Measurements from ENCODE around the gene WDR44. TPM values are rescaled to one million over a fixed set of nuclear protein-coding genes. Genes with fewer than 3 reads are reported as not detected.

The WDR44 gene
- total and polyA plus RNA-seq, 5 donors from 2014 or later = 6.4 to 23.5 (median 7.4) TPM

- ATAC-seq (ENCODE audit: low read depth in 2 of 2) = no peak
- H3K4me1 ChIP-seq (ENCODE audit: control insufficient read depth, insufficient read depth, low read length, poor library complexity, severe bottlenecking) = peaks cover 26% of the 10 kb centered on the region
- H3K4me3 ChIP-seq (ENCODE audit: low read depth, low read length) = peak overlapping the region; percentile 53
- no peak overlapping the region for H3K27ac Mint-ChIP-seq
- no peaks in the 10 kb centered on the region for H3K36me3 ChIP-seq (ENCODE audit: control insufficient read depth, insufficient read depth, low read length)
- no peak for DNase-seq
- no peak overlapping the region for H3K27ac ChIP-seq (ENCODE audit: insufficient read depth, low read length, poor library complexity, severe bottlenecking)
- H3K4me3 Mint-ChIP-seq = peak overlapping the region in 3 of 4 donors; percentile 48 to 83 (median 70)
- H3K9me3 Mint-ChIP-seq = peaks cover 0 to 2% (median 0%) of the 10 kb centered on the region in 7 donors
- no peaks in the 10 kb centered on the region for H3K36me3 Mint-ChIP-seq
- H3K27me3 Mint-ChIP-seq = peaks cover 5% of the 10 kb centered on the region
- H3K27me3 ChIP-seq (ENCODE audit: control insufficient read depth, insufficient read depth, low read length) = no peaks in the 10 kb centered on the region
- peaks cover 23 to 63% (median 41%) of the 10 kb centered on the region in 4 donors for H3K4me1 Mint-ChIP-seq
- H3K9me3 ChIP-seq (ENCODE audit: control insufficient read depth in 2 of 2, low read length in 2 of 2) = no peaks in the 10 kb centered on the region
Measured at GRCh38 chrX:118350706-118351105, 4.8 kb downstream of the WDR44 start.

GRCh38 chrX:118352566-118352965 lies 6.7 kb downstream of the WDR44 start:
- Mint-ChIP-seq H3K4me3 (peak overlapping the region; percentile 3 to 82 (median 48)), H3K27ac (peak overlapping the region in 2 of 3 donors; percentile 42 to 56), H3K36me3 (no peaks in the 10 kb centered on the region), H3K9me3 (peaks cover 0 to 2% (median 0%) of the 10 kb centered on the region in 7 donors), H3K4me1 (peaks cover 23 to 67% (median 39%) of the 10 kb centered on the region in 4 donors), H3K27me3 (no peaks in the 10 kb centered on the region)
- Histone ChIP-seq H3K27ac (ENCODE audit: insufficient read depth, low read length, poor library complexity, severe bottlenecking) (peak overlapping the region; percentile 68), H3K36me3 (ENCODE audit: control insufficient read depth, insufficient read depth, low read length) (no peaks in the 10 kb centered on the region), H3K27me3 (ENCODE audit: control insufficient read depth, insufficient read depth, low read length) (no peaks in the 10 kb centered on the region), H3K4me3 (ENCODE audit: low read depth, low read length) (peak overlapping the region; percentile 43), H3K9me3 (ENCODE audit: control insufficient read depth in 2 of 2, low read length in 2 of 2) (no peaks in the 10 kb centered on the region), H3K4me1 (ENCODE audit: control insufficient read depth, insufficient read depth, low read length, poor library complexity, severe bottlenecking) (peaks cover 26% of the 10 kb centered on the region)
- ATAC-seq (ENCODE audit: low read depth in 2 of 2) = peak; percentile 42 to 43
- peak in 1 of 3 donors; percentile 20 for DNase-seq

GRCh38 chrX:118353081-118353850 lies 7.4 kb downstream of the WDR44 start:
- Mint-ChIP-seq H3K36me3 (no peaks in the 10 kb centered on the region), H3K9me3 (peaks cover 0 to 2% (median 0%) of the 10 kb centered on the region in 7 donors), H3K4me3 (peak overlapping the region in 3 of 4 donors; percentile 29 to 82 (median 45)), H3K27me3 (no peaks in the 10 kb centered on the region), H3K27ac (peak overlapping the region in 2 of 3 donors; percentile 42 to 83), H3K4me1 (peaks cover 19 to 60% (median 37%) of the 10 kb centered on the region in 4 donors)
- ATAC-seq (ENCODE audit: low read depth in 2 of 2) (peak in 1 of 2 donors; percentile 20), DNase-seq (no peak)
- Histone ChIP-seq H3K4me3 (ENCODE audit: low read depth, low read length) (peak overlapping the region; percentile 43), H3K27me3 (ENCODE audit: control insufficient read depth, insufficient read depth, low read length) (no peaks in the 10 kb centered on the region), H3K4me1 (ENCODE audit: control insufficient read depth, insufficient read depth, low read length, poor library complexity, severe bottlenecking) (peaks cover 21% of the 10 kb centered on the region), H3K9me3 (ENCODE audit: control insufficient read depth in 2 of 2, low read length in 2 of 2) (no peaks in the 10 kb centered on the region), H3K36me3 (ENCODE audit: control insufficient read depth, insufficient read depth, low read length) (no peaks in the 10 kb centered on the region), H3K27ac (ENCODE audit: insufficient read depth, low read length, poor library complexity, severe bottlenecking) (peak overlapping the region; percentile 68)

GRCh38 chrX:118355225-118355920 lies 9.5 kb downstream of the WDR44 start:
- Mint-ChIP-seq H3K4me3 (no peak overlapping the region), H3K27ac (no peak overlapping the region)
- no peak for DNase-seq

GRCh38 chrX:118356154-118356701 lies 10.3 kb downstream of the WDR44 start:
- peaks cover 12% of the 10 kb centered on the region for H3K4me1 ChIP-seq (ENCODE audit: control insufficient read depth, insufficient read depth, low read length, poor library complexity, severe bottlenecking)
- Mint-ChIP-seq H3K4me1 (peaks cover 5 to 59% (median 30%) of the 10 kb centered on the region in 4 donors), H3K4me3 (no peak overlapping the region), H3K36me3 (no peaks in the 10 kb centered on the region), H3K27me3 (no peaks in the 10 kb centered on the region), H3K27ac (no peak overlapping the region), H3K9me3 (peaks cover 0 to 2% (median 0%) of the 10 kb centered on the region in 7 donors)
- no peaks in the 10 kb centered on the region for H3K36me3 ChIP-seq (ENCODE audit: control insufficient read depth, insufficient read depth, low read length)
- H3K9me3 ChIP-seq (ENCODE audit: control insufficient read depth in 2 of 2, low read length in 2 of 2) = no peaks in the 10 kb centered on the region
- no peak overlapping the region for H3K4me3 ChIP-seq (ENCODE audit: low read depth, low read length)
- H3K27me3 ChIP-seq (ENCODE audit: control insufficient read depth, insufficient read depth, low read length) = no peaks in the 10 kb centered on the region
- no peak overlapping the region for H3K27ac ChIP-seq (ENCODE audit: insufficient read depth, low read length, poor library complexity, severe bottlenecking)
- ATAC-seq (ENCODE audit: low read depth in 2 of 2) (no peak), DNase-seq (no peak)

More at GRCh38 chrX:118355225-118355920, 9.5 kb downstream of the WDR44 start:
- peak in 1 of 2 donors; percentile 34 for ATAC-seq (ENCODE audit: low read depth in 2 of 2)
- Histone ChIP-seq H3K4me1 (ENCODE audit: control insufficient read depth, insufficient read depth, low read length, poor library complexity, severe bottlenecking) (peaks cover 10% of the 10 kb centered on the region), H3K27ac (ENCODE audit: insufficient read depth, low read length, poor library complexity, severe bottlenecking) (no peak overlapping the region), H3K36me3 (ENCODE audit: control insufficient read depth, insufficient read depth, low read length) (no peaks in the 10 kb centered on the region), H3K27me3 (ENCODE audit: control insufficient read depth, insufficient read depth, low read length) (no peaks in the 10 kb centered on the region), H3K4me3 (ENCODE audit: low read depth, low read length) (no peak overlapping the region), H3K9me3 (ENCODE audit: control insufficient read depth in 2 of 2, low read length in 2 of 2) (no peaks in the 10 kb centered on the region)
- H3K4me1 Mint-ChIP-seq = peaks cover 8 to 57% (median 26%) of the 10 kb centered on the region in 4 donors
- H3K27me3 Mint-ChIP-seq = no peaks in the 10 kb centered on the region
- peaks cover 0 to 2% (median 0%) of the 10 kb centered on the region in 7 donors for H3K9me3 Mint-ChIP-seq
- H3K36me3 Mint-ChIP-seq = no peaks in the 10 kb centered on the region

GRCh38 chrX:118360429-118361125 lies 14.7 kb downstream of the WDR44 start:
- no peaks in the 10 kb centered on the region for H3K9me3 Mint-ChIP-seq

GRCh38 chrX:118364261-118364660 lies 18.4 kb downstream of the WDR44 start:
- DNase-seq = no peak
- no peaks in the 10 kb centered on the region for H3K9me3 ChIP-seq (ENCODE audit: control insufficient read depth in 2 of 2, low read length in 2 of 2)
- peaks cover 4% of the 10 kb centered on the region for H3K4me1 ChIP-seq (ENCODE audit: control insufficient read depth, insufficient read depth, low read length, poor library complexity, severe bottlenecking)
- no peak for ATAC-seq (ENCODE audit: low read depth in 2 of 2)
- H3K4me1 Mint-ChIP-seq = peaks cover 0 to 38% (median 18%) of the 10 kb centered on the region in 4 donors
- no peak overlapping the region for H3K27ac Mint-ChIP-seq
- no peak overlapping the region for H3K4me3 ChIP-seq (ENCODE audit: low read depth, low read length)
- H3K4me3 Mint-ChIP-seq = no peak overlapping the region
- peaks cover 3% of the 10 kb centered on the region for H3K36me3 Mint-ChIP-seq
- no peaks in the 10 kb centered on the region for H3K27me3 ChIP-seq (ENCODE audit: control insufficient read depth, insufficient read depth, low read length)
- H3K9me3 Mint-ChIP-seq = no peaks in the 10 kb centered on the region
- no peak overlapping the region for H3K27ac ChIP-seq (ENCODE audit: insufficient read depth, low read length, poor library complexity, severe bottlenecking)
- no peaks in the 10 kb centered on the region for H3K36me3 ChIP-seq (ENCODE audit: control insufficient read depth, insufficient read depth, low read length)
- no peaks in the 10 kb centered on the region for H3K27me3 Mint-ChIP-seq

More at GRCh38 chrX:118360429-118361125, 14.7 kb downstream of the WDR44 start:
- Histone ChIP-seq H3K36me3 (ENCODE audit: control insufficient read depth, insufficient read depth, low read length) (no peaks in the 10 kb centered on the region), H3K4me1 (ENCODE audit: control insufficient read depth, insufficient read depth, low read length, poor library complexity, severe bottlenecking) (peaks cover 4% of the 10 kb centered on the region), H3K9me3 (ENCODE audit: control insufficient read depth in 2 of 2, low read length in 2 of 2) (no peaks in the 10 kb centered on the region), H3K27me3 (ENCODE audit: control insufficient read depth, insufficient read depth, low read length) (no peaks in the 10 kb centered on the region), H3K4me3 (ENCODE audit: low read depth, low read length) (no peak overlapping the region), H3K27ac (ENCODE audit: insufficient read depth, low read length, poor library complexity, severe bottlenecking) (no peak overlapping the region)
- ATAC-seq (ENCODE audit: low read depth in 2 of 2) (no peak), DNase-seq (no peak)
- Mint-ChIP-seq H3K4me1 (peaks cover 0 to 47% (median 17%) of the 10 kb centered on the region in 4 donors), H3K27ac (no peak overlapping the region), H3K4me3 (no peak overlapping the region), H3K36me3 (no peaks in the 10 kb centered on the region), H3K27me3 (no peaks in the 10 kb centered on the region)
